ENCODE data around the gene KIF3C.

DNA sequence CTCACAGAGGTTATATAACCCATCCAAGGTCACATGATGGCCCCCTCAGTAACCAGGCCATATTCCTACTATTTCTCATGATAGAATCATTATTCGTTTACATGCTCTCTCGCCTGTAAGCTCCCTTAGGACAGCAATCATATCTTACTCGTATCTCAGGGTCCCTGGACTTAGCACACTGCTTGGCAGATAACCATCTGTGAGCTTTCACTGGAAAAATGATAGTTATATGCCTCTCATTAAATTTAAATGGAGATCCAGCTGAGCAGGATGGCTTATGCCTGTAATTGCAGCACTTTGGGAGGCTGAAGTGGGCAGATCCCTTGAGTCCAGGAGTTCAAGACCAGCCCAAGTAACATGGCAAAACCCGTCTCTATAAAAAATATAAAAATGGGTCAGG is 21.9 kb downstream of the KIF3C start:
- TF ChIP-seq GATA3 (IDR thresholded peaks at IDR 0.05; ENCODE audit: low read depth, low read length): no peak; the same call in 1 of the 2 replicates
- peak; percentile 73 for TF ChIP-seq GATA2 (IDR thresholded peaks at IDR 0.05; ENCODE audit: low read depth, low read length)

All from SH-SY5Y (cell line).